ENCODE measurements around the gene PNPLA7.

- no peak for TF ChIP-seq POLR2AphosphoS5 (IDR thresholded peaks at IDR 0.05; ENCODE audit: low read depth, low read length)
- TF ChIP-seq TAF1 (IDR thresholded peaks at IDR 0.05; ENCODE audit: borderline replicate concordance, low read depth, low read length) = no peak
- no peak for TF ChIP-seq POLR2A (IDR thresholded peaks at IDR 0.05; ENCODE audit: low read depth, low read length)
Observed at GRCh38 chr9:137435381-137435891, 114.8 kb downstream of the PNPLA7 start.

Measured in GM12892 (cell line).